Stimulated activated CD8-positive, alpha-beta memory T cell treated with anti-CD3 and anti-CD28 coated beads, Interleukin-4, amount 100 ng/mL, for 1 hour (primary cell): Measurements from ENCODE around the gene ANXA1.

Experiments
- DNase-seq, 2 donors: peaks; one replicate each; pipeline ENCODE4 v3.0.0-alpha.2; 2020; ENCODE audit warnings: low read depth in 2 of 2, low spot score in 1 of 2

Gene ANXA1

GRCh38 chr9:73137914-73138313 is 13.8 kb upstream of the ANXA1 start:
- DNase-seq, result no peak

DNA sequence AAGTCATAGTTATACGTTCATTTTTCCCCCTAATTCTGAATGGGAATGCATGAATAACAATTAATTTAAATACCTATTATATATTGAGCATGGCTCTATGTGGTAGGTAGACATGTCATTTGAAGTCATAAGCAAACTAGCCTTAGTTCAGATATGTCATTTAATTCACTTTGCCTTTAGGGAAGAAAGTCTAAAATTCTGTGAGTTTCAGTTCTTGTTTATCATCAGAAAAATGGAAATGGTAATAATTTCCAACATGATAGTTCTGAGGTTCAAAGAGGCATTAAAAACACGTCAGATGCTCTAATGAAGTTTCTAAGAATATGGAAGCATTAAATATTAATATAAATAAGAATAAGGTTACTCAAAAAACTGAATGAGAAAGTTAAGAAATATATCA is 13.1 kb upstream of the ANXA1 start:
- no peak for DNase-seq

GRCh38 chr9:73141282-73141681 is 10.4 kb upstream of the ANXA1 start:
- no peak for DNase-seq

DNA sequence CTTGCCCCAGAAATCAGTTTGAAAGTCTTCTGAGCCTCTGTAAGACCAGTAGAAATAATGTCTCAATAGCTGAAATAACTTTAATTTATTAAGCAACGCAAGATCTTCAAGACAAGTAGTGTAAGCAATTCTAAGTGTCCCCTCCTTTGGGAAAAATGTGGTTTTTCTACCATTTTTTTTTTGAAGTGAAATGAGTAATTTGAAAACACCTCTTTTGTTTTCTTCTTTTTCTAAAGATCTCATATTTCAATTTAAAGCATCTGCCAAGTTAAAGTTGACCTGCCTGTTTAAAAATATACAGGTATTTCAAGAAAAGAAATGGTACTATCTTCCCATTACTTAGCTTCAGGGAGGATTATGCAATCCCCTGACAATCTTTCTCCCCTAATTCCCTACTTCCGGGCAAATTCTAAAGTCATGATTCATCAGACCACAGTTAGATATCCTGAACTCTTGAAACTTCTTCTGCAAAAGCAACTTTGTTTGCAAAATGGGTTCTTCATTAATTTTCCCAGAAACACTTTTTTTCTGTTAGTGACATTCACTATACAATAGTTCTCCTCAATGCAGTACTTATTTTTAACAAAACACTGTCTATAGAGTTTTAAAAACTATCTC is 7.8 kb upstream of the ANXA1 start:
- DNase-seq, result no peak

DNA sequence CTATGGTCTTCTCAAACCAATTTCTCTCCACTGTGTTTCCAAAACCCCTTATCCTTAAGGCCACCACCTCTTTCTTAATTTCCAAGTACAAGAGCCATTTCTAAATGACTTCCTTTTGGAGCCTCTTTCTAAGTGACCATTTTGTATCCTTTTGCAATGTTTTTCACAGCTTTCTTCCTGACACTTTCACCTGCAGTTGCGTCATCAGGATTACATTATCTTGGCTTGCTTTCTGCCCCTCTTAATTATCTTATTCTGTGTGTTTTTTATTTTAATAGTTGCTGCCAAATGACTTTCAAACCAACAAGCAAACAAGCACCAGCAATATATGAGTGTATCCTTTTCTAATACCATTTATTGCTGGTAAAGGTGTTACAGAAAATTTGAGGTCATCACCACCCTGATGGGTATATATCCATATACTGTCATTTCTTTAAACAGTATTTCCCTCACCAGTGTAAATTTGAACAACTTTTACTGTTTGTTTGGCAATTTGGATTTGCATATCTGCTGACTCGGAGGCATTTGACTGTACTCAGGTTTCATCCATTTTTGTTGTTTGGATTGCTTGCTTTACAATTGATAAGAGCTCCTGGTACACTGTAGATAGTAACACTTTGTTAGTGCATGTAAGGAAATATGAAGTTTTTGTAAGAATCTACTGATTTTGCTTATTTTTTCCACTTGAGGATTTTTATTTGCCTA is 5.4 kb upstream of the ANXA1 start:
- DNase-seq, result no peak

- DNase-seq, result no peak
Observed at GRCh38 chr9:73148447-73148937, 3.2 kb upstream of the ANXA1 start.

GRCh38 chr9:73149371-73150067 is 2.1 kb upstream of the ANXA1 start:
- no peak for DNase-seq

DNA sequence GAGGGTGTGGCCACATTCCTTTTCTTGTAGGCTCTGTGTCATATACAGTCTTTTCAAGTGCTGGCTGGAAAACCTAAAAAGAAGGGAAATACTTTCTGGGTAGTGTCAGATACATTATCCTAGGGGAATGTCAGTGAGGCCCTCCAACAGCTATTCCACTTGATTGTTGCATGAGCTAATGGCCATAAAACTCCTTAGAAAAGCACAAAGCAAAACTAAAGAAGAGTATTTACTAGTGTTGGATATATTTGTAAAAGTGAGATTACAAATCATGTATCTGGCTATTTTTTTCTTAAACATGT is 829 bp downstream of the ANXA1 start:
- DNase-seq, result no peak

DNA sequence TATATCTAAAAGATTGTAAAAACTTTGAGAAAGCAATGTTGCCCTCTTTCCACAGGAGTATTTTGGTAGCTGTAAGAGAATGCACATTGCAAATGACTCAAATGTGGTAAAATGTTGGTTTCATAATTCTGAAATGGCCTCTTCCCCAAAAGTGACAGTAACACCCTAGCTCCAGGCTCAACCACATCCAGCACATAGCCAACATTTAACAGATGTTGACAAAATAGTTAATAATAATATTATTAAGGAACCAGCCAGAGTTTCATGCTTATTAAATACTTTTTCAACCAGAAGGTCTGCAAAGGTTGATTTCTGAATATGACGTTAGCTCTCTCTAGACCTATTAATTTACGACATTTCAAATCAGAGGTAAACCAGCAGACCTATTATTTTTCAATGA is 1.3 kb downstream of the ANXA1 start:
- no peak for DNase-seq

DNA sequence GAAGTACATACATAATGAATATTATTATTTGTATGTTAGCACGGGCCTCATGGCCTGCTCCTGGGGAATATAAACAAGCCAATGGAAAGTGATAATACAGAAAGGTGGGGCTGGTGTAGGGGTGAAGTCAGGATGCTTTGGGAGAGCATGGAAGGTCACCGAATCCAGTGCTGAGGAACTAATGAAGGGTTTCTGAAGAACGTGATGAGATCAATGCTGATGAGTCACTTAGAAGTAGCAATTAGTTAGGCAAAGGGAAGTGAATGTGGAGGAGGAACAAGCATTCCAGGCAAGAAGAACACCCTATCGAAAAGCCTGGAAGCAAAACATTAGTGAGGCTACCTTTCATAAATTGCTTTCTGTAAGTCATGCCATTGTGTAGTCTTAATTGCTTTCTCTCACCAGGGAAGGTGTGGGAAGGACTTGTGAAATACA is 2.1 kb downstream of the ANXA1 start:
- no peak for DNase-seq

GRCh38 chr9:73154271-73154670 is 2.6 kb downstream of the ANXA1 start:
- DNase-seq, result no peak

DNA sequence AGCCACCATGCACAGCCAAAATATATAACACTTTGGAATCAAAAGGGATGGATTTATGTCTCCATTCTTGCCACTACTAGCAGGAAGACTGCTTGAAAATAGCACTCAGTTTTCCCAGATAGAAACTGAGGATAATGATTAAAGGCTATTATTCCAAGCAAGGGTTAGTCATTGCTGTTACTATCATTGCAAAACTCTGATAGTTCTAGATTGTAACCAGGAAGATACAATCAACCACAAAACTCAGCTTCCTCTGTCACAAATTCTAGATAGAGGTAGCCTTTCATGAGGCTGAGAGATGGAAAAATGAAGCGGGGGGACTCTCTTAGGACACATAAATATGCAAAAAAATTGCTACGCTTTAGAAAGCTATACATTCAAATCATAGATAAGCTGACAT is 3.1 kb downstream of the ANXA1 start:
- no peak for DNase-seq

- DNase-seq, result no peak
Observed at GRCh38 chr9:73155377-73155776, 3.7 kb downstream of the ANXA1 start.

GRCh38 chr9:73155968-73156864 is 4.6 kb downstream of the ANXA1 start:
- no peak for DNase-seq

DNA sequence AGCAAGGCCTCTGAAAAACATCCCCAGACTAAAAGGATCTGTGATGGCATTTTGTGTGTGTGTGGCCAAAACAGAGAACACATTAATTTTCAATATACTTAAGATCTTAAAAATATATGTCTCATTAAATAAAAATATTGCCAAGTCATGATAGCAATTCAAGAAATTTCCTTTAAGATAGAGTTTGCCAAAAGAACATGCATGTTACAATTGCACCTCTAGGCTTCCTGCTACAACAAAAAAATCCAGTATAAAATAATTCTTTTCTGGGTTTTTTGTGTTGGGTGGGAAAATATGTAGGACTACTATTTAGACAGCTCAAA is 5.2 kb downstream of the ANXA1 start:
- DNase-seq, result no peak

GRCh38 chr9:73157811-73158210 is 6.1 kb downstream of the ANXA1 start:
- DNase-seq, result no peak

DNA sequence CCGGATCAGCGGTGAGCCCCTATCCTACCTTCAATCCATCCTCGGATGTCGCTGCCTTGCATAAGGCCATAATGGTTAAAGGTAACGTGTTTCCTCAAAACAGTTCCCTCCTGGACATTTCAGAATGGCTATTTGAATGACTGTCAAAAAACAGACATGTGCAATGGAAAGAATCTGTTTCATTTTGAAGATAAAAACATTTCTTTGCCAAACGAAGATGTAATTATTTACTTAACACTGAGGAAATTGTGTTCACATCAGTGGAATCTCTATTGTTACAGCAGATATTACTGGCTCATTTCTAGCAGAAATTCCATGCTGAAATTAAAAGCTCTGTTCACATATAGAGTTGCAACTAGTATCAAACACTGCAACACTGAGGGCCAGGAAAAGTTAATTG is 7.1 kb downstream of the ANXA1 start:
- DNase-seq, result no peak

DNA sequence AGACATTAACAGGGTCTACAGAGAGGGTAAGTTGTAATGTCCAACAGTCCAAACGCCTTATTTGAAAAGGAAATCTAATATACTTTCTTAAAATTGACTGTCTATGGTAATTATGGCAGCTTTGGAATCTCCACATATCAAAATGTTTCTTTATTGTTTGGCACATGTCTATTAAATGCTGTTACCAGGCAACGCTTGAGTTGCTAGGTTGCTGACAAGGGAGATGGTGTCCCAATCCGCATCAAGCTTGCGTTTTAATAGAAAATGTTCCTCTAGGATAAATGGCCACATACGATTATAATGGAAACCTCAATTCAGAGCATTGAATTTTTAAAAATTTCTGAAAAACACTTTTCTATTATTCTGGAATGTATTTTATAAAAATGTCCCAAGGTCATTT is 9.2 kb downstream of the ANXA1 start:
- no peak for DNase-seq

- DNase-seq, result no peak
Observed at GRCh38 chr9:73162987-73163768, 11.5 kb downstream of the ANXA1 start.

DNA sequence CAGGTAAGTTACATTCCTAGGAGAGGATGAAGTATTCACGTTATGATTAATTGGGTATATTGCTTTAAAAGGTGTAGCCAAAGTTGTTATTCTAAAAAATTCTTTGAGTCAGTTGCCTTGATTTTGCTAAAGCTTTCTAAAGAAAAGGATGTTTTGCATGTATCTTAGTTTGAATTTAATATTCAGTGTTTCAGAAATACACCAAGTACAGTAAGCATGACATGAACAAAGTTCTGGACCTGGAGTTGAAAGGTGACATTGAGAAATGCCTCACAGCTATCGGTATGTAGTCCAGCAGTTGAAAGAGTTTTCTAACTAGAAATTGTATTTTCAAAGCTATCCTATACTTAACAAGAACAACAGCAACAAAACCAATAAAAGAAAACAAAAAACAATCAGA is 14.2 kb downstream of the ANXA1 start:
- DNase-seq, result no peak

- DNase-seq, result no peak
Observed at GRCh38 chr9:73166468-73166867, 14.8 kb downstream of the ANXA1 start.
